MCF 10A (cell line): Measurements from ENCODE around the gene EXOC6. TPM values are rescaled to one million over a fixed set of nuclear protein-coding genes. Genes with fewer than 3 reads are reported as not detected.

Source experiments
- BruUV-seq: library from RNA; stranded (reverse); fragments of 400-500 nt; replicated peaks from 2 replicates; lab custom pipeline; 2021; lab: Mats Ljungman, UMichigan
- CTCF ChIA-PET: fragments of 300-600 bp; sonication (Branson Sonifier 250); formaldehyde crosslinking; extraction: SDS; loops from one replicate; lab custom pipeline; 2021; ENCODE audit warnings: antibody characterized with exemption, inconsistent platforms; lab: Yijun Ruan, JAX
- POLR2A ChIA-PET: fragments of 300-600, 350-650 bp; sonication (Branson Sonifier 250); formaldehyde crosslinking; extraction: SDS; loops from one replicate; lab custom pipeline; 2020; ENCODE audit warnings: antibody characterized with exemption, inconsistent platforms; lab: Yijun Ruan, JAX
- DNase-seq: peaks from one replicate; pipeline ENCODE4 v3.0.0-alpha.2; 2018; ENCODE audit not compliant: unreplicated experiment
- H3K27ac Mint-ChIP-seq: one replicate; pipeline ENCODE4 v1.8.0; 2022; ENCODE audit warnings: mild to moderate bottlenecking, low read depth, mixed read lengths; ENCODE audit not compliant: unreplicated experiment
- H3K27me3 Mint-ChIP-seq: one replicate; pipeline ENCODE4 v1.8.0; 2022; ENCODE audit warnings: mixed read lengths; ENCODE audit not compliant: insufficient read depth, unreplicated experiment
- H3K36me3 Mint-ChIP-seq: one replicate; pipeline ENCODE4 v1.8.0; 2022; ENCODE audit warnings: mild to moderate bottlenecking, moderate library complexity, mixed read lengths; ENCODE audit not compliant: insufficient read depth, unreplicated experiment
- H3K4me1 Mint-ChIP-seq: one replicate; pipeline ENCODE4 v1.8.0; 2022; ENCODE audit warnings: mixed read lengths; ENCODE audit not compliant: insufficient read depth, unreplicated experiment
- H3K4me3 Mint-ChIP-seq: one replicate; pipeline ENCODE4 v1.8.0; 2022; ENCODE audit warnings: mild to moderate bottlenecking, moderate library complexity, mixed read lengths; ENCODE audit not compliant: unreplicated experiment
- H3K9me3 Mint-ChIP-seq: one replicate; pipeline ENCODE4 v1.8.0; 2022; ENCODE audit warnings: mixed read lengths; ENCODE audit not compliant: unreplicated experiment
- intact Hi-C: fragments of 100-400 bp; cut with micrococcal nuclease; formaldehyde crosslinking; loops from 2 replicates; pipeline ENCODE4 v1.14.1; 2022
- total RNA-seq: library from RNA; stranded (reverse); gene quantifications from 2 replicates; pipeline ENCODE4 v1.2.3, GENCODE V29; 2022
- TF ChIP-seq, protein P1 (sequence below): fragments of 200-600 bp; IDR thresholded peaks from one replicate; pipeline ENCODE4 v1.8.0; 2022; ENCODE audit warnings: antibody characterized with exemption, mild to moderate bottlenecking; ENCODE audit not compliant: unreplicated experiment

EXOC6 gene
- total RNA-seq, 1 experiment from 2014 or later: 6.6 TPM

DNA sequence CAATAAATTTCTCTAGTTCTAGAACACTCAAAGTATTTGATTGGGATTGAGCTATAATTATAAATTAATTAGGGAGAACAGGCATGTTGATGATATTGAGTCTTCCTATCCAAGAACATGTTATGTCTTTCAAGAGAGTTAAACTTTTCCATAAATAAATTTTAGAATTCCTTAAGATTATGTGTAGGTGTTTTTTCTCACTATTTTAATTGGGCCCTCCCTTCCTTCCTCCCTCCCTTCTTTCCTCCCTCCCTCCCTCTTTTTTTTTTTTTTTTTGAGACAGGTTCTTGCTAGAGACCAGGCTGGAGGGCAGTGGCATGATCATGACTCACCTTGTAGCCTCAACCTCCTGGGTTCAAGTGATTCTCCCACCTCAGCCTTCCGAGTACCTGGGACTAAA is 20.2 kb downstream of the EXOC6 start:
- TF ChIP-seq, protein P1, sequence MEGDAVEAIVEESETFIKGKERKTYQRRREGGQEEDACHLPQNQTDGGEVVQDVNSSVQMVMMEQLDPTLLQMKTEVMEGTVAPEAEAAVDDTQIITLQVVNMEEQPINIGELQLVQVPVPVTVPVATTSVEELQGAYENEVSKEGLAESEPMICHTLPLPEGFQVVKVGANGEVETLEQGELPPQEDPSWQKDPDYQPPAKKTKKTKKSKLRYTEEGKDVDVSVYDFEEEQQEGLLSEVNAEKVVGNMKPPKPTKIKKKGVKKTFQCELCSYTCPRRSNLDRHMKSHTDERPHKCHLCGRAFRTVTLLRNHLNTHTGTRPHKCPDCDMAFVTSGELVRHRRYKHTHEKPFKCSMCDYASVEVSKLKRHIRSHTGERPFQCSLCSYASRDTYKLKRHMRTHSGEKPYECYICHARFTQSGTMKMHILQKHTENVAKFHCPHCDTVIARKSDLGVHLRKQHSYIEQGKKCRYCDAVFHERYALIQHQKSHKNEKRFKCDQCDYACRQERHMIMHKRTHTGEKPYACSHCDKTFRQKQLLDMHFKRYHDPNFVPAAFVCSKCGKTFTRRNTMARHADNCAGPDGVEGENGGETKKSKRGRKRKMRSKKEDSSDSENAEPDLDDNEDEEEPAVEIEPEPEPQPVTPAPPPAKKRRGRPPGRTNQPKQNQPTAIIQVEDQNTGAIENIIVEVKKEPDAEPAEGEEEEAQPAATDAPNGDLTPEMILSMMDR: no peak
- Mint-ChIP-seq H3K27me3 (no peaks in the 10 kb centered on the region), H3K36me3 (no peaks in the 10 kb centered on the region), H3K9me3 (no peaks in the 10 kb centered on the region), H3K4me3 (no peak overlapping the region), H3K27ac (no peak overlapping the region), H3K4me1 (no peaks in the 10 kb centered on the region)
- no peak for DNase-seq
- ChIA-PET POLR2A (interaction anchor here (0.7 kb wide), 1 partner anchor 20 kb away, joined by 3 read pairs; no protein-coding TSS in a partner anchor), CTCF (interaction anchor here (0.6 to 1.3 kb wide), 5 partner anchors 9 to 1123 kb away, joined by 3 to 9 read pairs (median 3); no protein-coding TSS in a partner anchor)
- BruUV-seq: no TSS peak
- intact Hi-C loops: no loop called here

DNA sequence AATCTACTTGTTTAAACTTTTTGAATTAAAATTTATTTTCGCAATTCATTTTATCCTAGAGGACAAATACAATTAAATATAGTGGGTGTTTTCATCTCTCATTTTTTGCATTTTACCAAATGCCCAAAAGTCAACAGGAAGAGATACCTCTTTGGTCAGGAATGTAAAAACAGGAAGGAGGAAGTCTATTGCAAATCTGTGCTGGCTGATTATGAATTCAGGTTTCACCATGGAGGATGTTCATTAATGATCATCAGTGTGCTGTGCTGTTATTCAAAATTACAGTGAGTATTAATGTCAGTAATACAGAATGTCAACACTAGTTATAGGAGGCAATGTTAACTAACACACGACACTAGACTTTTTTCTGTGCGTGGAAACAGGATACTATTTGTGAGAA is 24.7 kb downstream of the EXOC6 start:
- Mint-ChIP-seq H3K27ac (no peak overlapping the region), H3K4me3 (no peak overlapping the region), H3K27me3 (no peaks in the 10 kb centered on the region), H3K36me3 (peaks cover 5% of the 10 kb centered on the region), H3K9me3 (no peaks in the 10 kb centered on the region), H3K4me1 (no peaks in the 10 kb centered on the region)
- intact Hi-C loops: loop anchor here (10.0 kb wide), 1 partner anchor 228 kb away; no protein-coding TSS in a partner anchor
- DNase-seq: no peak
- ChIA-PET CTCF (no interaction called here), POLR2A (interaction anchor here (0.7 kb wide), 1 partner anchor 52 kb away, joined by 3 read pairs; no protein-coding TSS in a partner anchor)
- TF ChIP-seq, protein P1: no peak
- no TSS peak for BruUV-seq

DNA sequence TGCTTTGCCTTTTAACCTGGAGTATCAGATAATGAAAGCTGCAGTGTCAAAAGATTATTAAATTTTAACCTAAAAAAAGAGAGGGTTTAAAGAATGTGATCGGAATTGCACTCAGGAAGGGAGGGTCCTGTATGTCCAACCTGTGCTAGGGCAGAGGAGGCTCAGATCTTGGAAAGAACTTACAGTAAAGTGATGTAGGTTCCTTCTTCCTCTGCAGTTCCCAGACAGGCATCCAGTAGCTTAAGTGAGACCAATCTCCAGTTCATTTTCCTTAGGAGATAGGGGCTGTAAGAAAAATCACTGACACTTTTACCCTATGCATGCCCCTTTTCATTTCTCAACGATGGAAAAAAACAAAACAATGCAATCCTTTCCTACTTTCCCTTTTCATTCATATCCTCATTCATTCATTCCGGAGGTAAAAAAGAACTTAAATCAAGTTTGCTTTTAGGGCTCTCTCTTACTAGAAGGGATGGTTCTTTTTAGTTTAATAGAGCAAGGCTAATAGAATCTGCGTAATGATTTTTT is 28.3 kb downstream of the EXOC6 start:
- Mint-ChIP-seq H3K27ac (no peak overlapping the region), H3K27me3 (no peaks in the 10 kb centered on the region), H3K9me3 (no peaks in the 10 kb centered on the region), H3K4me3 (no peak overlapping the region), H3K36me3 (peaks cover 5% of the 10 kb centered on the region), H3K4me1 (no peaks in the 10 kb centered on the region)
- intact Hi-C loops: loop anchor here (10.0 kb wide), 1 partner anchor 232 kb away; no protein-coding TSS in a partner anchor
- TF ChIP-seq, protein P1: no peak
- DNase-seq: no peak
- no TSS peak for BruUV-seq
- POLR2A ChIA-PET: interaction anchor here (0.9 to 1.6 kb wide), 2 partner anchors 24 to 285 kb away, joined by 3 to 7 read pairs; no protein-coding TSS in a partner anchor
- CTCF ChIA-PET: interaction anchor here (0.6 to 1.8 kb wide), 9 partner anchors 8 to 576 kb away, joined by 3 to 9 read pairs (median 3); no protein-coding TSS in a partner anchor

DNA sequence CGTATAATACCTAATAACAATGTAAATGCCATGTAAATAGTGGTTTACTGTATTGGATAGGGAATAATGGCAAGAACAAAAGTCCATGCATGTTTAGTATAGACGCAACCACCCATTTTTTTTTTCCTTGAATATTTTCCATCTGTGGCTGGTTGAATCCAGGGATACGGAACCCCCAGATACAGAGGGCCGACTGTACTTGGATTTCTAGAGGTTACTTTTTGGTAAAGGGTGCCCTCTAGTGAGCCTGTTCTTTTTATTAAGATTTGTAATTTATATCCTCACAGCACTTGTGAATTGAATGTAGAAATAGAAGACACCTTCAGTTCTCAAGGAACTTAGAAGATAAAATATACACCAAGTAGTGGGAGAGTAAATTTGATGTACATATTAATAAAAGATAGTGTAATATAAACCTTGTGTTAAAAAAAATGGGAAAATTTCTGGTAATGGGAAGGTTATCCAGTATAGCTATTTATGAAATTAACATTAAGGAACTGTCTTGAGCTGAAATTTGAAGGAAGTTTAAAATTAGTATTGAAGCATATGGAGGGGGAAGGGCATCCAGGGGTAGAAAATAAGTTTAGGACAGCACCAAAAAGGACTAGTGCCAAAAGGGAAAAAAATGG is 32.0 kb downstream of the EXOC6 start:
- Mint-ChIP-seq H3K9me3 (no peaks in the 10 kb centered on the region), H3K4me3 (no peak overlapping the region), H3K27me3 (no peaks in the 10 kb centered on the region), H3K27ac (no peak overlapping the region), H3K4me1 (no peaks in the 10 kb centered on the region), H3K36me3 (peaks cover 5% of the 10 kb centered on the region)
- intact Hi-C loops: loop anchor here (1.0 to 10.0 kb wide), 4 partner anchors 37 to 363 kb away; no protein-coding TSS in a partner anchor
- TF ChIP-seq, protein P1: peak; percentile 39
- POLR2A ChIA-PET: interaction anchor here (0.6 to 1.0 kb wide), 5 partner anchors 12 to 289 kb away, joined by 3 to 4 read pairs (median 3); no protein-coding TSS in a partner anchor
- peak; percentile 59 for DNase-seq
- BruUV-seq: no TSS peak
- CTCF ChIA-PET: interaction anchor here (0.6 to 1.8 kb wide), 13 partner anchors 9 to 828 kb away, joined by 3 to 16 read pairs (median 4); no protein-coding TSS in a partner anchor
